ENCODE measurements around the gene TPPP2.

The TPPP2 gene

DNA sequence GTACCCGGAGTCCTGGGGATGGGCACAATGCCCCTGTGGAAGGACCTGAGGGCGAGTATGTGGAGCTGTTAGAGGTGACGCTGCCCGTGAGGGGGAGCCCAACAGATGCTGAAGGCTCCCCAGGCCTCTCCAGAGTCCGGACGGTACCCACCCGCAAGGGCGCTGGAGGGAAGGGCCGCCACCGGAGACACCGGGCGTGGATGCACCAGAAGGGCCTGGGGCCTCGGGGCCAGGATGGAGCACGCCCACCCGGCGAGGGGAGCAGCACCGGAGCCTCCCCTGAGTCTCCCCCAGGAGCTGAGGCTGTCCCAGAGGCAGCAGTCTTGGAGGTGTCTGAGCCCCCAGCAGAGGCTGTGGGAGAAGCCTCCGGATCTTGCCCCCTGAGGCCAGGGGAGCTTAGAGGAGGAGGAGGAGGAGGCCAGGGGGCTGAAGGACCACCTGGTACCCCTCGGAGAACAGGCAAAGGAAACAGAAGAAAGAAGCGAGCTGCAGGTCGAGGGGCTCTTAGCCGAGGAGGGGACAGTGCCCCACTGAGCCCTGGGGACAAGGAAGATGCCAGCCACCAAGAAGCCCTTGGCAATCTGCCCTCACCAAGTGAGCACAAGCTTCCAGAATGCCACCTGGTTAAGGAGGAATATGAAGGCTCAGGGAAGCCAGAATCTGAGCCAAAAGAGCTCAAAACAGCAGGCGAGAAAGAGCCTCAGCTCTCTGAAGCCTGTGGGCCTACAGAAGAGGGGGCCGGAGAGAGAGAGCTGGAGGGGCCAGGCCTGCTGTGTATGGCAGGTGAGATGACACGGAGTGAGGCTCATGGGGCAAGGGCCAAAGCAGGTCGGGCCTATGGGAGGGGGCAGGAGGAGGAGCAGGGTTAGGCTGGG lies 44.6 kb downstream of the TPPP2 start:
- Histone ChIP-seq H3K9me3 (ENCODE audit: control insufficient read depth in 2 of 2, low read length in 2 of 2) (no peaks in the 10 kb centered on the region), H3K4me3 (ENCODE audit: low read length in 2 of 2) (no peak overlapping the region), H3K36me3 (ENCODE audit: control insufficient read depth in 2 of 2, insufficient read depth in 2 of 2, low read length in 2 of 2) (peaks cover 45 to 59% of the 10 kb centered on the region in 2 donors), H3K4me1 (ENCODE audit: control insufficient read depth in 2 of 2, insufficient read depth in 2 of 2, low read length in 2 of 2) (peaks cover 18 to 19% of the 10 kb centered on the region in 2 donors), H3K9ac (ENCODE audit: low read depth in 1 of 2, low read length in 2 of 2) (no peak overlapping the region), H3K27ac (ENCODE audit: low read depth in 2 of 2, low read length in 2 of 2) (no peak overlapping the region), H3K27me3 (ENCODE audit: control insufficient read depth in 2 of 2, insufficient read depth in 2 of 2, low read length in 2 of 2) (no peaks in the 10 kb centered on the region)

DNA sequence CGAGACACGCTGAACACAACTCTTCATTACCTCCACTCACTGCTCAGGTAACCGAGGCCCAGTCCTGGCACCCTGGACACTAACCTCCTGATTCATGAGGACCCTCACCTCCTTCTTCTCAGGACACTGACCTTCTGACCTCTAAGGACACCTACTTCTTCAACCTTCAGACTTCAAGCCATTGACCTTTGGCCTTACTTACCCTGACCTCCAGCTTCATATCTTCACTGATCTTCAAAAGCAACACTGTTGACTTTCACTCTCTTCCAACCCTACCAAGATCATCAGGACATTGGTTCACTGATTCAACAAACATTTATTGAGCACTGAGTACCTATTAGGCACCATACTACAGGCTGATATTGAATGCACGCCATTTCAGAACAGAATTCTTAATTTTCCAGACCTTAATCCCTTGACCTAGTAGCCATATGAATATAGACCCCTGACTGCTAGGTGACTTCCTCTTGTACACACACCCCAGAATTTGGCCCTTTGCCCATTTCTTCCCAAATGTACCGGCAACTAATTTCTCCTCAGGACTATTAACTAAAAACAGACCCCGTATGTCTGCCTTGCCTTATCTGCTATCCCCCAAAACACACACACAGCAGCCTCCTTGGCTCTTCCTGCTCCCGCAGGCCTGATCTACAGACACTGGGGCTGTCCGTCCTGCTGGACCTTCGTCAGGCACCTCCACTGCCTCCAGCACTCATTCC lies 45.9 kb downstream of the TPPP2 start:
- Histone ChIP-seq H3K9me3 (ENCODE audit: control insufficient read depth in 2 of 2, low read length in 2 of 2) (no peaks in the 10 kb centered on the region), H3K4me1 (ENCODE audit: control insufficient read depth in 2 of 2, insufficient read depth in 2 of 2, low read length in 2 of 2) (peaks cover 15 to 16% of the 10 kb centered on the region in 2 donors), H3K36me3 (ENCODE audit: control insufficient read depth in 2 of 2, insufficient read depth in 2 of 2, low read length in 2 of 2) (peaks cover 56 to 70% of the 10 kb centered on the region in 2 donors), H3K9ac (ENCODE audit: low read depth in 1 of 2, low read length in 2 of 2) (no peak overlapping the region), H3K27me3 (ENCODE audit: control insufficient read depth in 2 of 2, insufficient read depth in 2 of 2, low read length in 2 of 2) (no peaks in the 10 kb centered on the region), H3K27ac (ENCODE audit: low read depth in 2 of 2, low read length in 2 of 2) (no peak overlapping the region), H3K4me3 (ENCODE audit: low read length in 2 of 2) (no peak overlapping the region)

DNA sequence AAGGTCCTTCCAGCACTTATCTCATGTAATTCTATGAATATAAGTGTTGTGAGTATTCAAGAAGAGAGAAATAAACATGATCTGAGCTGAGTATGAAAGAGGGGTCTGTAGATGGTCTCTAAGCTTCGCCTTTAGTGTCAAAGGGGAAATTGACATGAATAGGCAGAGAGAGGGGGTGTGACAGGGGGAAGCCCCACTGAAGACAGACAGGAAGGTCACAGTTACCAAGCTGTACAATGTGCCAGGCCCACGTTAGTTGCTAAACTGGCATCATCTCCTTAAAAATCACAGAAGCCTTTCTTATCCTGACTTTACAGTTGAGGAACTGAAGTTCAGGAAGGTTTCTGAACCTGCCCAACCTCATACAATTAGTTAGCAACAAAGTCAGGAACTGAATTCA lies 47.7 kb downstream of the TPPP2 start:
- Histone ChIP-seq H3K4me3 (ENCODE audit: low read length in 2 of 2) (no peak overlapping the region), H3K27me3 (ENCODE audit: control insufficient read depth in 2 of 2, insufficient read depth in 2 of 2, low read length in 2 of 2) (no peaks in the 10 kb centered on the region), H3K27ac (ENCODE audit: low read depth in 2 of 2, low read length in 2 of 2) (no peak overlapping the region), H3K9me3 (ENCODE audit: control insufficient read depth in 2 of 2, low read length in 2 of 2) (no peaks in the 10 kb centered on the region), H3K4me1 (ENCODE audit: control insufficient read depth in 2 of 2, insufficient read depth in 2 of 2, low read length in 2 of 2) (peaks cover 2 to 4% of the 10 kb centered on the region in 2 donors), H3K9ac (ENCODE audit: low read depth in 1 of 2, low read length in 2 of 2) (peak overlapping the region in 1 of 2 donors; percentile 24), H3K36me3 (ENCODE audit: control insufficient read depth in 2 of 2, insufficient read depth in 2 of 2, low read length in 2 of 2) (peaks cover 70 to 86% of the 10 kb centered on the region in 2 donors)

DNA sequence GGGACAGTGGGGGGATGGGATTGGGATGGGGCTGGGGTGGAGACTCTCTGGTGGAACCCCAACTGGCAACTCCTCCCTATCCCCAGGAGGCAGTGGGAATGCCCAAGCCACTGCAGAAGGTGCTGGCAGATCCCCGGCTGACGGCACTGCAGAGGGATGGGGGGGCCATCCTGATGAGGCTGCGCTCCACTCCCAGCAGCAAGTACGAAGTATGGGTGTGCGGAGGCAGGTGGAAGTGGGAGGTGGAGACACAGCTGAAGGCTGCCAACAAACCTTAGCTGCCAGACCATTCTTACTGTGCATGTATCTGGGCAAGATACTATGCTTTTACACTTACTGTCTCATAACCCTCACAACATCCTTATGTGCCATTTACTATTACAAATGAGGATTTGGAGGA lies 48.3 kb downstream of the TPPP2 start:
- Histone ChIP-seq H3K36me3 (ENCODE audit: control insufficient read depth in 2 of 2, insufficient read depth in 2 of 2, low read length in 2 of 2) (peaks cover 69 to 86% of the 10 kb centered on the region in 2 donors), H3K9me3 (ENCODE audit: control insufficient read depth in 2 of 2, low read length in 2 of 2) (no peaks in the 10 kb centered on the region), H3K27me3 (ENCODE audit: control insufficient read depth in 2 of 2, insufficient read depth in 2 of 2, low read length in 2 of 2) (no peaks in the 10 kb centered on the region), H3K4me3 (ENCODE audit: low read length in 2 of 2) (no peak overlapping the region), H3K27ac (ENCODE audit: low read depth in 2 of 2, low read length in 2 of 2) (no peak overlapping the region), H3K4me1 (ENCODE audit: control insufficient read depth in 2 of 2, insufficient read depth in 2 of 2, low read length in 2 of 2) (no peaks in the 10 kb centered on the region), H3K9ac (ENCODE audit: low read depth in 1 of 2, low read length in 2 of 2) (no peak overlapping the region)

DNA sequence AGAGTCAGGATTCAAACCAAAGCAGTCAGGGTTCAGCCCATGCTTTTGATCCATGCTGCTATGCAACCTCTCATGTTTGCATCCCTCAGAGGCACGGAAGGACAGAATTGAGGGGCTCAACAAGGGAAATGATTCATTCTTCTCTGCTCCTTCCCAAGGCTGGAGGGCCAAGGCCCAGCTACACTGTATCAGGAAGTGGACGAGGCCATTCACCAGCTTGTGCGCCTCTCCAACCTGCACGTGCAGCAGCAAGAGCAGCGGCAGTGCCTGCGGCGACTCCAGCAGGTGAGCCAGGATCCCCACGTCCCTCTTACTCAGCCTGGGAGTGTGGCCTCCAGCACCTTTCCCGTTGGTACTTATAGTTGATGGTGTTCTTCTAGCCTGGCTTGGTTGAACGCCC lies 48.7 kb downstream of the TPPP2 start:
- H3K4me3 ChIP-seq (ENCODE audit: low read length in 2 of 2), result no peak overlapping the region
- H3K4me1 ChIP-seq (ENCODE audit: control insufficient read depth in 2 of 2, insufficient read depth in 2 of 2, low read length in 2 of 2), result no peaks in the 10 kb centered on the region
- no peaks in the 10 kb centered on the region for H3K27me3 ChIP-seq (ENCODE audit: control insufficient read depth in 2 of 2, insufficient read depth in 2 of 2, low read length in 2 of 2)
- H3K9me3 ChIP-seq (ENCODE audit: control insufficient read depth in 2 of 2, low read length in 2 of 2), result no peaks in the 10 kb centered on the region
- H3K36me3 ChIP-seq (ENCODE audit: control insufficient read depth in 2 of 2, insufficient read depth in 2 of 2, low read length in 2 of 2), result peaks cover 67 to 82% of the 10 kb centered on the region in 2 donors
- H3K9ac ChIP-seq (ENCODE audit: low read depth in 1 of 2, low read length in 2 of 2), result no peak overlapping the region
- no peak overlapping the region for H3K27ac ChIP-seq (ENCODE audit: low read depth in 2 of 2, low read length in 2 of 2)

DNA sequence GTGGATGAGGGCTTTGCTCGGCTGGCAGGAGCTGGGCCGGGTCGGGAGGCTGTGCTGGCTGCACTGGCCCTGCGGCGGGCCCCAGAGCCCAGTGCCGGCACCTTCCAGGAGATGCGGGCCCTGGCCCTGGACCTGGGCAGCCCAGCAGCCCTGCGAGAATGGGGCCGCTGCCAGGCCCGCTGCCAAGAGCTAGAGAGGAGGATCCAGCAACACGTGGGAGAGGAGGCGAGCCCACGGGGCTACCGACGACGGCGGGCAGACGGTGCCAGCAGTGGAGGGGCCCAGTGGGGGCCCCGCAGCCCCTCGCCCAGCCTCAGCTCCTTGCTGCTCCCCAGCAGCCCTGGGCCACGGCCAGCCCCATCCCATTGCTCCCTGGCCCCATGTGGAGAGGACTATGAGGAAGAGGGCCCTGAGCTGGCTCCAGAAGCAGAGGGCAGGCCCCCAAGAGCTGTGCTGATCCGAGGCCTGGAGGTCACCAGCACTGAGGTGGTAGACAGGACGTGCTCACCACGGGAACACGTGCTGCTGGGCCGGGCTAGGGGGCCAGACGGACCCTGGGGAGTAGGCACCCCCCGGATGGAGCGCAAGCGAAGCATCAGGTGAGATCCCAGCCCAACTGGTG lies 51.6 kb downstream of the TPPP2 start:
- H3K27me3 ChIP-seq (ENCODE audit: control insufficient read depth in 2 of 2, insufficient read depth in 2 of 2, low read length in 2 of 2), result no peaks in the 10 kb centered on the region
- no peaks in the 10 kb centered on the region for H3K4me1 ChIP-seq (ENCODE audit: control insufficient read depth in 2 of 2, insufficient read depth in 2 of 2, low read length in 2 of 2)
- H3K36me3 ChIP-seq (ENCODE audit: control insufficient read depth in 2 of 2, insufficient read depth in 2 of 2, low read length in 2 of 2), result peaks cover 77 to 81% of the 10 kb centered on the region in 2 donors
- no peaks in the 10 kb centered on the region for H3K9me3 ChIP-seq (ENCODE audit: control insufficient read depth in 2 of 2, low read length in 2 of 2)
- H3K9ac ChIP-seq (ENCODE audit: low read depth in 1 of 2, low read length in 2 of 2), result no peak overlapping the region
- H3K4me3 ChIP-seq (ENCODE audit: low read length in 2 of 2), result no peak overlapping the region
- H3K27ac ChIP-seq (ENCODE audit: low read depth in 2 of 2, low read length in 2 of 2), result no peak overlapping the region

Data from mucosa of rectum (tissue), 2 donors.